ENCODE results near the gene TSPEAR. TPM values are rescaled to one million over a fixed set of nuclear protein-coding genes. Genes with fewer than 3 reads are reported as not detected.

The TSPEAR gene
- polyA plus RNA-seq, 1 of the 3 experiments (the other 2 are of a cell fraction) = 0.08 TPM

DNA sequence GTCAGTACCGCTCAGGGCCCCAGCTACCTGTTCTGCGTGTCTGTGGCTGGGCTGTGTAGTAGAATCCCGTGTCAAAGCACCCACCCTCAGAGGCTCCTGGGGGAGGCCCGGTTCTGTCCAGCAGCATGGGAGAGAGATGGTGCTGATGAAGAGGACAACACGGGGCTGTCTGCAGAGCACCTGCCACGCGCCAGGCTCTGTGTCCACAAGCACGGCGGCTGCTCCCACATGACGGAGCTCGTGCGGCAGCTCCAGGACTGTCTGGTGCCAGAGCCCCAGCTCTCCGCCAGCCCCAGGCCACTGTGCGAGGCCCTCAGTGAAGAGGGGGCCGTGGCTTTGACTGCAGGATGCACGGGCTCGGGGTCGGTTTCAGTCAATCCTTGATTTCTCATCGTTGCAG lies 42.0 kb upstream of the TSPEAR start:
- 66% methylated on average over 10 of the region's 19 CpGs for WGBS (ENCODE audit: low lambda C conversion rate)
- Histone ChIP-seq H3K79me2 (ENCODE audit: insufficient read depth) (no peaks in the 10 kb centered on the region), H3K27me3 (ENCODE audit: insufficient read depth) (no peaks in the 10 kb centered on the region; the same call in 1 of the 2 replicates), H3K4me2 (no peak overlapping the region), H3K9ac (no peak overlapping the region), H3K4me3 (ENCODE audit: low read depth in 2 of 2, low read length in 1 of 2) (no peak overlapping the region), H2AFZ (ENCODE audit: low read depth) (no peak overlapping the region), H3K4me1 (ENCODE audit: control insufficient read depth in 1 of 2, insufficient read depth in 2 of 2, low read depth in 1 of 2, low read length in 1 of 2) (no peaks in the 10 kb centered on the region; a peak in 2 of 4 replicates), H3K36me3 (replicated peaks in 1 of 2; ENCODE audit: control insufficient read depth in 1 of 2, insufficient read depth in 2 of 2, low read length in 1 of 2) (no peaks in the 10 kb centered on the region), H3K9me2 (no peaks in the 10 kb centered on the region), H3K9me3 (no peaks in the 10 kb centered on the region), H3F3A (replicated peaks; ENCODE audit: insufficient read depth) (no peaks in the 10 kb centered on the region), H4K20me1 (ENCODE audit: insufficient read depth) (no peaks in the 10 kb centered on the region), H3K27ac (ENCODE audit: low read depth in 2 of 2, low read length in 1 of 2) (no peak overlapping the region)
- ChIA-PET POLR2A (no interaction called here), CTCF (no interaction called here)
- no peak for DNase-seq
- TF ChIP-seq RXRA (IDR thresholded peaks at IDR 0.05; ENCODE audit: borderline replicate concordance, low read depth) (no peak), EZH2phosphoT487 (IDR thresholded peaks at IDR 0.05; ENCODE audit: borderline replicate concordance, low read depth) (no peak), JUND (IDR thresholded peaks at IDR 0.05) (no peak), USF2 (IDR thresholded peaks at IDR 0.05; ENCODE audit: borderline replicate concordance, low read depth, low read length) (no peak), CTCF (IDR thresholded peaks at IDR 0.05) (no peak), POLR2AphosphoS5 (IDR thresholded peaks at IDR 0.05; ENCODE audit: low read depth, low read length) (no peak), GATA2 (CRISPR knock-in tag; IDR thresholded peaks at IDR 0.05) (no peak), NRF1 (IDR thresholded peaks at IDR 0.05; ENCODE audit: low read depth, low read length) (no peak), ELF1 (IDR thresholded peaks at IDR 0.05) (no peak), TCF12 (IDR thresholded peaks at IDR 0.05) (no peak), EP300 (IDR thresholded peaks at IDR 0.05; ENCODE audit: borderline replicate concordance in 1 of 2, low read depth in 1 of 2, low read length in 1 of 2) (no peak), YY1 (IDR thresholded peaks at IDR 0.05; ENCODE audit: low read depth) (no peak), TAF1 (IDR thresholded peaks at IDR 0.05; ENCODE audit: borderline replicate concordance, low read depth, low read length) (no peak), RAD21 (IDR thresholded peaks at IDR 0.05; ENCODE audit: low read length) (no peak), FOSL2 (IDR thresholded peaks at IDR 0.05; ENCODE audit: borderline replicate concordance, low read depth) (no peak)
- TF ChIP-seq, protein P1, sequence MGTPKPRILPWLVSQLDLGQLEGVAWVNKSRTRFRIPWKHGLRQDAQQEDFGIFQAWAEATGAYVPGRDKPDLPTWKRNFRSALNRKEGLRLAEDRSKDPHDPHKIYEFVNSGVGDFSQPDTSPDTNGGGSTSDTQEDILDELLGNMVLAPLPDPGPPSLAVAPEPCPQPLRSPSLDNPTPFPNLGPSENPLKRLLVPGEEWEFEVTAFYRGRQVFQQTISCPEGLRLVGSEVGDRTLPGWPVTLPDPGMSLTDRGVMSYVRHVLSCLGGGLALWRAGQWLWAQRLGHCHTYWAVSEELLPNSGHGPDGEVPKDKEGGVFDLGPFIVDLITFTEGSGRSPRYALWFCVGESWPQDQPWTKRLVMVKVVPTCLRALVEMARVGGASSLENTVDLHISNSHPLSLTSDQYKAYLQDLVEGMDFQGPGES (IDR thresholded peaks at IDR 0.05; ENCODE audit: low read depth, low read length) = no peak

All from SK-N-SH (cell line).